Stimulated activated CD4-positive, alpha-beta T cell treated with anti-CD3 and anti-CD28 coated beads, Interleukin-1b, Interleukin-23, amount 100 ng/mL, for 1 hour (primary cell): ENCODE data around the gene NARF.
"Not testable (repeated sequence)": the region's sequence is repeated elsewhere in the genome, so short reads cannot be mapped to it uniquely, and the experiment has no call there.

Experiments used
- DNase-seq, 2 donors: peaks; one replicate each; pipeline ENCODE4 v3.0.0-alpha.2; 2020; ENCODE audit warnings: low read depth in 2 of 2

Gene NARF

GRCh38 chr17:82536512-82537201 is 78.1 kb downstream of the NARF start:
- no peak for DNase-seq

- not testable (repeated sequence) for DNase-seq
Observed at GRCh38 chr17:82537228-82537627, 78.7 kb downstream of the NARF start.

DNA sequence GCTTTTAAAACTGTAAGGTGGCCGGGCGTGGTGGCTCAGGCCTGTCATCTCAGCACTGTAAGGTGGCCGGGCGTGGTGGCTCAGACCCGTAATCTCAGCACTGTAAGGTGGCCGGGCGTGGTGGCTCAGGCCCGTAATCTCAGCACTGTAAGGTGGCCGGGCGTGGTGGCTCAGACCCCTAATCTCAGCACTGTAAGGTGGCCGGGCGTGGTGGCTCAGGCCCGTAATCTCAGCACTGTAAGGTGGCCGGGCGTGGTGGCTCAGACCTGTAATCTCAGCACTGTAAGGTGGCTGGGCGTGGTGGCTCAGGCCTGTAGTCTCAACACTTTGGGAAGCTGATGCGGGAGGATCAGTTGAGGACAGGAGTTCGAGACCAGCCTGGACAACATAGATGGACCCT is 80.5 kb downstream of the NARF start:
- DNase-seq: not testable (repeated sequence)
